Fibroblast of the aortic adventitia (primary cell): ENCODE data around the gene NDOR1. TPM values are rescaled to one million over a fixed set of nuclear protein-coding genes. Genes with fewer than 3 reads are reported as not detected.

ENCODE experiments used
- DNase-seq: peaks from one replicate; pipeline ENCODE4 v3.0.0-alpha.2; 2010; ENCODE audit warnings: low read depth
- H3K4me3 ChIP-seq: 2 replicates; pipeline ENCODE4 v1.5.1; 2011; ENCODE audit warnings: low read depth, mild to moderate bottlenecking, control low read depth, low read length, moderate library complexity
- small RNA-seq: library from RNA; depleted of rRNA; stranded (forward); fragments of <200 nt; gene quantifications from one replicate; pipeline ENCODE3, GENCODE V24; 2012
- total RNA-seq: library from RNA; depleted of rRNA; stranded (reverse); fragments of >200 nt; gene quantifications from 2 replicates; pipeline ENCODE4 v1.2.3, GENCODE V29; 2012; ENCODE audit warnings: low replicate concordance
- TF ChIP-seq, protein P1 (sequence below): IDR thresholded peaks from 2 replicates; pipeline ENCODE4 v1.5.1; 2011; ENCODE audit warnings: mild to moderate bottlenecking, low read length, control low read depth, inconsistent platforms; ENCODE audit not compliant: insufficient read depth

Gene NDOR1
- total RNA-seq, 1 donor, result 8.6 TPM

DNA sequence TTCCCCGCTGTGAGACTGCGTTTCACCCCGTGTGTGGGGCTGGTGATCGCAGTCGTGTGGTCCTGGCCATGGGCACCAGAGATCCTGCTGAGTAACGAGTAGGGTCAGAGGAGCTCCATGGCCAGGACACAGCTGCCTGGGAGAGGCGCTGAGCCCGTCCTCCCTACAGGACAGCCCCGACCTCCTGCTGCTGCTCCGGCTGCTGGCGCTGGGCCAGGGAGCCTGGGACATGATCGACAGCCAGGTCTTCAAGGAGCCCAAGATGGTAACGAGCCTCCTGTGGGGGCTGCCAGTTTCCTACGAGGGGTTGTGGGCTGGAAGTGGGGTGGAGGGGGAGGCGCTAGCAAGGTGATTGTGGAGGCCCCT, 60.6 kb downstream of the NDOR1 start:
- TF ChIP-seq, protein P1, sequence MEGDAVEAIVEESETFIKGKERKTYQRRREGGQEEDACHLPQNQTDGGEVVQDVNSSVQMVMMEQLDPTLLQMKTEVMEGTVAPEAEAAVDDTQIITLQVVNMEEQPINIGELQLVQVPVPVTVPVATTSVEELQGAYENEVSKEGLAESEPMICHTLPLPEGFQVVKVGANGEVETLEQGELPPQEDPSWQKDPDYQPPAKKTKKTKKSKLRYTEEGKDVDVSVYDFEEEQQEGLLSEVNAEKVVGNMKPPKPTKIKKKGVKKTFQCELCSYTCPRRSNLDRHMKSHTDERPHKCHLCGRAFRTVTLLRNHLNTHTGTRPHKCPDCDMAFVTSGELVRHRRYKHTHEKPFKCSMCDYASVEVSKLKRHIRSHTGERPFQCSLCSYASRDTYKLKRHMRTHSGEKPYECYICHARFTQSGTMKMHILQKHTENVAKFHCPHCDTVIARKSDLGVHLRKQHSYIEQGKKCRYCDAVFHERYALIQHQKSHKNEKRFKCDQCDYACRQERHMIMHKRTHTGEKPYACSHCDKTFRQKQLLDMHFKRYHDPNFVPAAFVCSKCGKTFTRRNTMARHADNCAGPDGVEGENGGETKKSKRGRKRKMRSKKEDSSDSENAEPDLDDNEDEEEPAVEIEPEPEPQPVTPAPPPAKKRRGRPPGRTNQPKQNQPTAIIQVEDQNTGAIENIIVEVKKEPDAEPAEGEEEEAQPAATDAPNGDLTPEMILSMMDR, result no peak
- DNase-seq, result no peak
- H3K4me3 ChIP-seq, result no peak overlapping the region

Small RNA genes within 50 kb of the gene (small RNA-seq; reads per million reads assigned to genes)
- gene MIR3621, result not detected

Other genes with a start within 250 kb of the NDOR1 start
- 27.6 and 32.8 TPM in 2 replicates for gene PTGDS, start 228.2 kb upstream of the NDOR1 start, total RNA-seq
- gene LCNL1, start 222.7 kb upstream of the NDOR1 start, total RNA-seq, result 0.54 and 15.3 TPM in 2 replicates
- 7.1 and 18.3 TPM in 2 replicates for gene PAXX, start 213.3 kb upstream of the NDOR1 start, total RNA-seq
- gene CLIC3, start 209.1 kb upstream of the NDOR1 start, total RNA-seq, result 4.3 and 5.2 TPM in 2 replicates
- gene ABCA2, start 177.5 kb upstream of the NDOR1 start, total RNA-seq, result 21.0 and 25.0 TPM in 2 replicates
- gene FUT7, start 173.6 kb upstream of the NDOR1 start, total RNA-seq, result not detected in 2 replicates
- 23.8 and 31.6 TPM in 2 replicates for gene NPDC1, start 159.5 kb upstream of the NDOR1 start, total RNA-seq
- gene ENTPD2, start 151.6 kb upstream of the NDOR1 start, total RNA-seq, result 0.09 TPM in 1 of 2 replicates, not detected in the other
- 0.41 and 1.5 TPM in 2 replicates for gene SAPCD2, start 135.1 kb upstream of the NDOR1 start, total RNA-seq
- 12.7 and 17.7 TPM in 2 replicates for gene UAP1L1, start 128.2 kb upstream of the NDOR1 start, total RNA-seq
- 50.8 and 103 TPM in 2 replicates for gene MAN1B1, start 118.7 kb upstream of the NDOR1 start, total RNA-seq
- 69.5 and 72.3 TPM in 2 replicates for gene DPP7, start 91.0 kb upstream of the NDOR1 start, total RNA-seq
- not detected in 2 replicates for gene GRIN1, start 66.5 kb upstream of the NDOR1 start, total RNA-seq
- gene LRRC26, start 35.6 kb upstream of the NDOR1 start, total RNA-seq, result not detected in 2 replicates
- not detected in 2 replicates for gene TMEM210, start 33.6 kb upstream of the NDOR1 start, total RNA-seq
- gene ANAPC2, start 17.1 kb upstream of the NDOR1 start, total RNA-seq, result 25.7 and 28.0 TPM in 2 replicates
- 43.5 and 51.5 TPM in 2 replicates for gene SSNA1, start 17.0 kb upstream of the NDOR1 start, total RNA-seq
- gene TPRN, start 5.0 kb upstream of the NDOR1 start, total RNA-seq, result 8.0 and 10.5 TPM in 2 replicates
- 32.3 and 34.7 TPM in 2 replicates for gene TMEM203, start 52 bp upstream of the NDOR1 start, total RNA-seq
- 0.45 TPM in 1 of 2 replicates, not detected in the other for gene RNF208, start 16.5 kb downstream of the NDOR1 start, total RNA-seq
- gene CYSRT1, start 19.5 kb downstream of the NDOR1 start, total RNA-seq, result 0.36 and 0.49 TPM in 2 replicates
- 0.09 TPM in 1 of 2 replicates, not detected in the other for gene RNF224, start 21.8 kb downstream of the NDOR1 start, total RNA-seq
- not detected in 2 replicates for gene SLC34A3, start 25.2 kb downstream of the NDOR1 start, total RNA-seq
- 21.8 and 195 TPM in 2 replicates for gene TUBB4B, start 35.6 kb downstream of the NDOR1 start, total RNA-seq
- gene STPG3, start 45.6 kb downstream of the NDOR1 start, total RNA-seq, result not detected in 2 replicates
- gene NELFB, start 49.6 kb downstream of the NDOR1 start, total RNA-seq, result 27.1 and 43.7 TPM in 2 replicates
- gene TOR4A, start 72.0 kb downstream of the NDOR1 start, total RNA-seq, result 12.6 and 31.3 TPM in 2 replicates
- gene NRARP, start 96.6 kb downstream of the NDOR1 start, total RNA-seq, result 0.09 TPM in 1 of 2 replicates, not detected in the other
- gene EXD3, start 217.5 kb downstream of the NDOR1 start, total RNA-seq, result 5.2 and 14.3 TPM in 2 replicates
- 0.36 and 0.74 TPM in 2 replicates for gene NOXA1, start 217.7 kb downstream of the NDOR1 start, total RNA-seq
- not detected in 2 replicates for gene ENTPD8, start 235.7 kb downstream of the NDOR1 start, total RNA-seq